ENCODE results near the gene COTL1.

The COTL1 gene

GRCh38 chr16:84543253-84543652 is 74.6 kb downstream of the COTL1 start:
- TF ChIP-seq ZNF274 (IDR thresholded peaks at IDR 0.05; ENCODE audit: low read depth, low read length): no peak
- no peak overlapping the region for H3K4me3 ChIP-seq (ENCODE audit: low read length)

- no peak overlapping the region for H3K4me3 ChIP-seq (ENCODE audit: low read length)
- no peak for TF ChIP-seq ZNF274 (IDR thresholded peaks at IDR 0.05; ENCODE audit: low read depth, low read length)
Measured at GRCh38 chr16:84541999-84542817, 75.7 kb downstream of the COTL1 start.

- H3K4me3 ChIP-seq (ENCODE audit: low read length): no peak overlapping the region
- no peak for TF ChIP-seq ZNF274 (IDR thresholded peaks at IDR 0.05; ENCODE audit: low read depth, low read length)
Measured at GRCh38 chr16:84540194-84540593, 77.7 kb downstream of the COTL1 start.

GRCh38 chr16:84538222-84538840 is 79.5 kb downstream of the COTL1 start:
- H3K4me3 ChIP-seq (ENCODE audit: low read length): no peak overlapping the region
- TF ChIP-seq ZNF274 (IDR thresholded peaks at IDR 0.05; ENCODE audit: low read depth, low read length): no peak

- no peak overlapping the region for H3K4me3 ChIP-seq (ENCODE audit: low read length)
- no peak for TF ChIP-seq ZNF274 (IDR thresholded peaks at IDR 0.05; ENCODE audit: low read depth, low read length)
Measured at GRCh38 chr16:84537491-84538151, 80.3 kb downstream of the COTL1 start.

GRCh38 chr16:84535851-84536250 is 82.0 kb downstream of the COTL1 start:
- no peak for TF ChIP-seq ZNF274 (IDR thresholded peaks at IDR 0.05; ENCODE audit: low read depth, low read length)
- H3K4me3 ChIP-seq (ENCODE audit: low read length): no peak overlapping the region

- no peak overlapping the region for H3K4me3 ChIP-seq (ENCODE audit: low read length)
- TF ChIP-seq ZNF274 (IDR thresholded peaks at IDR 0.05; ENCODE audit: low read depth, low read length): no peak
Measured at GRCh38 chr16:84535408-84535807, 82.5 kb downstream of the COTL1 start.

- no peak overlapping the region for H3K4me3 ChIP-seq (ENCODE audit: low read length)
- no peak for TF ChIP-seq ZNF274 (IDR thresholded peaks at IDR 0.05; ENCODE audit: low read depth, low read length)
Measured at GRCh38 chr16:84534815-84535214, 83.1 kb downstream of the COTL1 start.

GRCh38 chr16:84532855-84533486 is 84.9 kb downstream of the COTL1 start:
- no peak overlapping the region for H3K4me3 ChIP-seq (ENCODE audit: low read length)
- TF ChIP-seq ZNF274 (IDR thresholded peaks at IDR 0.05; ENCODE audit: low read depth, low read length): no peak

- no peak for TF ChIP-seq ZNF274 (IDR thresholded peaks at IDR 0.05; ENCODE audit: low read depth, low read length)
- H3K4me3 ChIP-seq (ENCODE audit: low read length): no peak overlapping the region
Measured at GRCh38 chr16:84532291-84532724, 85.6 kb downstream of the COTL1 start.

- no peak for TF ChIP-seq ZNF274 (IDR thresholded peaks at IDR 0.05; ENCODE audit: low read depth, low read length)
- H3K4me3 ChIP-seq (ENCODE audit: low read length): no peak overlapping the region
Measured at GRCh38 chr16:84531671-84532111, 86.2 kb downstream of the COTL1 start.

GRCh38 chr16:84530590-84530989 is 87.3 kb downstream of the COTL1 start:
- no peak for TF ChIP-seq ZNF274 (IDR thresholded peaks at IDR 0.05; ENCODE audit: low read depth, low read length)
- H3K4me3 ChIP-seq (ENCODE audit: low read length): no peak overlapping the region

- no peak for TF ChIP-seq ZNF274 (IDR thresholded peaks at IDR 0.05; ENCODE audit: low read depth, low read length)
- H3K4me3 ChIP-seq (ENCODE audit: low read length): no peak overlapping the region
Measured at GRCh38 chr16:84529607-84530006, 88.3 kb downstream of the COTL1 start.

GRCh38 chr16:84528322-84528721 is 89.6 kb downstream of the COTL1 start:
- no peak for TF ChIP-seq ZNF274 (IDR thresholded peaks at IDR 0.05; ENCODE audit: low read depth, low read length)
- no peak overlapping the region for H3K4me3 ChIP-seq (ENCODE audit: low read length)
